Panc1 (cell line): ENCODE measurements around the gene NTRK2. TPM values are rescaled to one million over a fixed set of nuclear protein-coding genes. Genes with fewer than 3 reads are reported as not detected.

Experiments used
- ATAC-seq: fragments of 200-7000 bp; cut with Tn5 transposase; 2 replicates; pipeline ENCODE4 v1.9.1; 2020; ENCODE audit warnings: mild to moderate bottlenecking, moderate library complexity
- BruUV-seq: library from RNA; stranded (reverse); fragments of 400-500 nt; replicated peaks from 2 replicates; lab custom pipeline; 2021; lab: Mats Ljungman, UMichigan
- CTCF ChIA-PET: fragments of 300-600 bp; sonication (Branson Sonifier 250); formaldehyde crosslinking; loops from one replicate; lab custom pipeline; 2022; ENCODE audit warnings: antibody characterized with exemption; lab: Charles Lee
- POLR2A ChIA-PET: fragments of 300-600 bp; sonication (Branson Sonifier 250); formaldehyde crosslinking; loops from one replicate; lab custom pipeline; 2022; ENCODE audit warnings: antibody characterized with exemption; lab: Charles Lee
- DNase-seq: peaks from one replicate; pipeline ENCODE4 v3.0.0-alpha.2; 2010; ENCODE audit warnings: low read depth, low spot score
- H3K27ac ChIP-seq: 2 replicates; pipeline ENCODE4 v1.5.1; 2011; ENCODE audit warnings: mild to moderate bottlenecking, low read length, inconsistent platforms
- H3K27me3 ChIP-seq: fragments of 200-500 bp; sonication (Bioruptor generic); 2 replicates; pipeline ENCODE4 v1.6.0; 2014; ENCODE audit warnings: low read length, inconsistent platforms; ENCODE audit not compliant: control insufficient read depth, insufficient read depth
- H3K36me3 ChIP-seq: fragments of 200-500 bp; sonication (Bioruptor generic); 2 replicates; pipeline ENCODE4 v1.5.1; 2014; ENCODE audit warnings: inconsistent platforms, mild to moderate bottlenecking, low read length, moderate library complexity; ENCODE audit not compliant: control insufficient read depth, insufficient read depth
- H3K4me1 ChIP-seq: 2 replicates; pipeline ENCODE4 v1.5.1; 2011; ENCODE audit warnings: inconsistent platforms, mild to moderate bottlenecking, low read length, moderate library complexity; ENCODE audit not compliant: control insufficient read depth, insufficient read depth
- H3K4me3 ChIP-seq, 2 experiments: 2 replicates each; pipeline ENCODE4 v1.5.1; 2011 to 2012; ENCODE audit warnings: low read depth in 2 of 2, low read length in 2 of 2, mild to moderate bottlenecking in 2 of 2, inconsistent platforms in 1 of 2, moderate library complexity in 1 of 2
- H3K9me3 ChIP-seq: fragments of 200-500 bp; sonication (Bioruptor generic); 2 replicates; pipeline ENCODE4 v1.5.1; 2014; ENCODE audit warnings: low read depth, mild to moderate bottlenecking, inconsistent platforms, low read length, moderate library complexity; ENCODE audit not compliant: control insufficient read depth, insufficient read depth
- POLR2AphosphoS5 ChIP-seq: IDR thresholded peaks from 2 replicates; pipeline ENCODE4 v1.6.1; 2012; ENCODE audit warnings: mild to moderate bottlenecking, low read depth, low read length, moderate library complexity
- SIN3A ChIP-seq: IDR thresholded peaks from 2 replicates; pipeline ENCODE4 v1.6.1; 2012; ENCODE audit warnings: low read depth, mild to moderate bottlenecking, low read length, moderate library complexity, borderline replicate concordance; ENCODE audit not compliant: insufficient read depth
- TCF7L2 ChIP-seq: IDR thresholded peaks from 2 replicates; pipeline ENCODE4 v1.6.1; 2011; ENCODE audit warnings: mild to moderate bottlenecking, low read depth, low read length, inconsistent platforms
- in situ Hi-C: cut with HindIII; loops from 2 replicates; pipeline ENCODE4 v1.10.0; 2016; ENCODE audit warnings: low sequenced_read_pairs, low pct_unique_long_range_greater_than_20kb
- intact Hi-C: fragments of 100-400 bp; cut with micrococcal nuclease; formaldehyde crosslinking; loops from one replicate; pipeline ENCODE4 v1.10.0; 2022; ENCODE audit not compliant: unreplicated experiment
- total RNA-seq: library from RNA; stranded (reverse); gene quantifications from one replicate; pipeline ENCODE4 v1.2.1, GENCODE V29; 2021; ENCODE audit not compliant: unreplicated experiment
- TF ChIP-seq, protein P1 (sequence below): fragments of 450-650 bp; IDR thresholded peaks from 2 replicates; pipeline ENCODE4 v1.5.1; 2017; ENCODE audit warnings: mild to moderate bottlenecking
- TF ChIP-seq, protein P2 (sequence below), 2 experiments: IDR thresholded peaks; 2 replicates each; pipeline ENCODE4 v1.6.1; 2011 to 2012; ENCODE audit warnings: low read depth in 2 of 2, control low read depth in 1 of 2, low read length in 1 of 2, mild to moderate bottlenecking in 1 of 2, moderate library complexity in 1 of 2; ENCODE audit not compliant: insufficient read depth in 1 of 2

NTRK2 gene
- total RNA-seq, 1 experiment from 2014 or later = 0.23 TPM

DNA sequence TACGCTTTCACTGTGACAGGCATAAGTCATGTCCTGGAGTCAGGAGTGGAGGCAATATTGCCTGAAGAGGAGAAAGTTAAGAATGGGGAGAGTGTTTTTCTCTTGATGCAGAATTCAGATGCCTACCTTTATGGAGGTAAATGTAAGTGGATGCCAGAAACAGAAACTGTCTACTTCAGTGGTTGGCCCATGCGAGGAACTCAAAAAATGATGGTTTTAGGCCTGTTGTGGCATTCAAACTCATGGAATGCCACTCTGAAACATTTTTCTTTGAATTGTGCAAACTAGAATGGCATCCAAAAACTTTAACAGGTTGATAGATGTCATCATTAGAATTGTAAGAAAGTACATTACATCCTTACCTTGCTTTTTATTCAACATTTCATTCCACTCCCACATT lies 47.7 kb upstream of the NTRK2 start:
- Histone ChIP-seq H3K27ac (no peak overlapping the region), H3K27me3 (no peaks in the 10 kb centered on the region), H3K4me3 (no peak overlapping the region), H3K36me3 (no peaks in the 10 kb centered on the region), H3K4me1 (no peaks in the 10 kb centered on the region), H3K9me3 (no peaks in the 10 kb centered on the region)
- ChIA-PET POLR2A (no interaction called here), CTCF (no interaction called here)
- in situ Hi-C loops (no loop called here), intact Hi-C loops (no loop called here)
- BruUV-seq = no TSS peak
- TF ChIP-seq POLR2AphosphoS5 = no peak
- TF ChIP-seq TCF7L2 = no peak
- TF ChIP-seq, protein P1, sequence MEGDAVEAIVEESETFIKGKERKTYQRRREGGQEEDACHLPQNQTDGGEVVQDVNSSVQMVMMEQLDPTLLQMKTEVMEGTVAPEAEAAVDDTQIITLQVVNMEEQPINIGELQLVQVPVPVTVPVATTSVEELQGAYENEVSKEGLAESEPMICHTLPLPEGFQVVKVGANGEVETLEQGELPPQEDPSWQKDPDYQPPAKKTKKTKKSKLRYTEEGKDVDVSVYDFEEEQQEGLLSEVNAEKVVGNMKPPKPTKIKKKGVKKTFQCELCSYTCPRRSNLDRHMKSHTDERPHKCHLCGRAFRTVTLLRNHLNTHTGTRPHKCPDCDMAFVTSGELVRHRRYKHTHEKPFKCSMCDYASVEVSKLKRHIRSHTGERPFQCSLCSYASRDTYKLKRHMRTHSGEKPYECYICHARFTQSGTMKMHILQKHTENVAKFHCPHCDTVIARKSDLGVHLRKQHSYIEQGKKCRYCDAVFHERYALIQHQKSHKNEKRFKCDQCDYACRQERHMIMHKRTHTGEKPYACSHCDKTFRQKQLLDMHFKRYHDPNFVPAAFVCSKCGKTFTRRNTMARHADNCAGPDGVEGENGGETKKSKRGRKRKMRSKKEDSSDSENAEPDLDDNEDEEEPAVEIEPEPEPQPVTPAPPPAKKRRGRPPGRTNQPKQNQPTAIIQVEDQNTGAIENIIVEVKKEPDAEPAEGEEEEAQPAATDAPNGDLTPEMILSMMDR = no peak
- no peak for TF ChIP-seq SIN3A
- TF ChIP-seq, protein P2, sequence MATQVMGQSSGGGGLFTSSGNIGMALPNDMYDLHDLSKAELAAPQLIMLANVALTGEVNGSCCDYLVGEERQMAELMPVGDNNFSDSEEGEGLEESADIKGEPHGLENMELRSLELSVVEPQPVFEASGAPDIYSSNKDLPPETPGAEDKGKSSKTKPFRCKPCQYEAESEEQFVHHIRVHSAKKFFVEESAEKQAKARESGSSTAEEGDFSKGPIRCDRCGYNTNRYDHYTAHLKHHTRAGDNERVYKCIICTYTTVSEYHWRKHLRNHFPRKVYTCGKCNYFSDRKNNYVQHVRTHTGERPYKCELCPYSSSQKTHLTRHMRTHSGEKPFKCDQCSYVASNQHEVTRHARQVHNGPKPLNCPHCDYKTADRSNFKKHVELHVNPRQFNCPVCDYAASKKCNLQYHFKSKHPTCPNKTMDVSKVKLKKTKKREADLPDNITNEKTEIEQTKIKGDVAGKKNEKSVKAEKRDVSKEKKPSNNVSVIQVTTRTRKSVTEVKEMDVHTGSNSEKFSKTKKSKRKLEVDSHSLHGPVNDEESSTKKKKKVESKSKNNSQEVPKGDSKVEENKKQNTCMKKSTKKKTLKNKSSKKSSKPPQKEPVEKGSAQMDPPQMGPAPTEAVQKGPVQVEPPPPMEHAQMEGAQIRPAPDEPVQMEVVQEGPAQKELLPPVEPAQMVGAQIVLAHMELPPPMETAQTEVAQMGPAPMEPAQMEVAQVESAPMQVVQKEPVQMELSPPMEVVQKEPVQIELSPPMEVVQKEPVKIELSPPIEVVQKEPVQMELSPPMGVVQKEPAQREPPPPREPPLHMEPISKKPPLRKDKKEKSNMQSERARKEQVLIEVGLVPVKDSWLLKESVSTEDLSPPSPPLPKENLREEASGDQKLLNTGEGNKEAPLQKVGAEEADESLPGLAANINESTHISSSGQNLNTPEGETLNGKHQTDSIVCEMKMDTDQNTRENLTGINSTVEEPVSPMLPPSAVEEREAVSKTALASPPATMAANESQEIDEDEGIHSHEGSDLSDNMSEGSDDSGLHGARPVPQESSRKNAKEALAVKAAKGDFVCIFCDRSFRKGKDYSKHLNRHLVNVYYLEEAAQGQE (IDR thresholded peaks at IDR 0.05; ENCODE audit: insufficient read depth in 1 of 2, low read depth in 2 of 2, low read length in 1 of 2) = no peak
- DNase-seq (no peak), ATAC-seq (no peak)

DNA sequence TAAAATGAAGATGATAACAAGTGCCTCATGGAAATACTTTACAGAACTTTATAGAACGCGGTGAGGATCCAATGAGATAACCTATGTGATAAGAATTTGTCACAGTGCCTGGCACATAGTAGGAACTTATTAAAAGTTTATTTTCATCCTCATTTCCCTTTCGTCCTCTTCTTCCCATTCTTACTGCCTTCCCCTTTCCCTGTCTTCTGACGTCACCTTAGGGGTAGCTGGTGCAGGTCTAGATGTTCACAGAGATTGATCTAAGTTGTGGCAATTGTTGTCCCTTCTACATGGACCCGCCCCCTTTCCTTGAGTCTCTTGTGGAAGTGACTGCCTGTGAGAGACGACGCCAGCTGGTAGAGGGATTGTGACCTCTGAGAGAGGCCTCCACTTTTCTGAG lies 46.5 kb upstream of the NTRK2 start:
- in situ Hi-C loops = no loop called here
- H3K27me3 ChIP-seq = no peaks in the 10 kb centered on the region
- no peak overlapping the region for H3K27ac ChIP-seq
- no TSS peak for BruUV-seq
- no peak overlapping the region for H3K4me3 ChIP-seq
- no peak for DNase-seq
- ChIA-PET CTCF (no interaction called here), POLR2A (no interaction called here)
- TF ChIP-seq, protein P1 = no peak
- TF ChIP-seq, protein P2 (IDR thresholded peaks at IDR 0.05; ENCODE audit: insufficient read depth in 1 of 2, low read depth in 2 of 2, low read length in 1 of 2) = no peak
- TF ChIP-seq TCF7L2 (no peak), POLR2AphosphoS5 (no peak), SIN3A (no peak)
- H3K4me1 ChIP-seq = no peaks in the 10 kb centered on the region
- H3K36me3 ChIP-seq = no peaks in the 10 kb centered on the region
- intact Hi-C loops = no loop called here
- H3K9me3 ChIP-seq = no peaks in the 10 kb centered on the region
- ATAC-seq = no peak
